DMS 273 treated with DMSO at 0.1 percent for 48 hours (cell line): Measurements from ENCODE around the gene MAST1.
"Not testable (repeated sequence)": the region's sequence is repeated elsewhere in the genome, so short reads cannot be mapped to it uniquely, and the experiment has no call there.

Experiments used
- DNase-seq: peaks from one replicate; lab custom pipeline; 2025; lab: John Stamatoyannopoulos, UW

The MAST1 gene

DNA sequence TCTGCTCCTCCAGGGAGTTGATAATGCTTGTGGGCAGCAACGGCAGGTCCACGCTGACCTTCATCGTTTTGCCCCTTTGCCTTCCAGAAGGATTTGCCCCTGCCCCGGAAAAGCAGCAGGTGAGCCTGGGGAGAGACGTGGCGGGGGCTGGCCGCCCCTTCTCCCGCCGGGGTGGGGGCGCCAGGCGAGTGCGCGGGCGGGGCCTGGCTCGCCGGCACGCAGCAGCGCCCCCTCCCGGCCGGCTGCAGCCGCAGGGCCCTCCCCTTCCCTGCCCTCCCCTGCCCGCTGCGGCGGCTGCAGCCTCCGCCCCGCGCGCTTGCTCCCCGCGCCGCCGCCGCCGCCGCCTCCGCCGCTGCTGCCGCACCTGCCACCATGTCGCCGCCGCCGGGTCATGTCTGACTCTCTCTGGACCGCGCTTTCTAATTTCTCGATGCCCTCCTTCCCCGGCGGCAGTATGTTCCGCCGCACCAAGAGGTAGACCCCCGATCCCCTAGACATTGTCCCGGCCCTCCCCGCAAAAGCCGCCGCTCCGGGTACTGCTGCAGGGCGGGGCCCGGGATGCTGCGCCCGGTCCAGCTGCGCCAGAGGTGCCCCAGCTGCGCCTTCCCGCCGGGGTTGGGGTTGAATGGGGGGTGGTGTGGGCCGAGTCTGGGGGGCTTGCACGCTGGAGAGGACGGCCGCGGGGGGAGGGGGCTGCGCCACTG is at the start of gene MAST1:
Gene MAST1, plus strand, starts transcription at position 334 of the 704 bp plus-strand sequence. Its CDS starts 58 bp downstream, at position 392.
- no peak for DNase-seq

DNA sequence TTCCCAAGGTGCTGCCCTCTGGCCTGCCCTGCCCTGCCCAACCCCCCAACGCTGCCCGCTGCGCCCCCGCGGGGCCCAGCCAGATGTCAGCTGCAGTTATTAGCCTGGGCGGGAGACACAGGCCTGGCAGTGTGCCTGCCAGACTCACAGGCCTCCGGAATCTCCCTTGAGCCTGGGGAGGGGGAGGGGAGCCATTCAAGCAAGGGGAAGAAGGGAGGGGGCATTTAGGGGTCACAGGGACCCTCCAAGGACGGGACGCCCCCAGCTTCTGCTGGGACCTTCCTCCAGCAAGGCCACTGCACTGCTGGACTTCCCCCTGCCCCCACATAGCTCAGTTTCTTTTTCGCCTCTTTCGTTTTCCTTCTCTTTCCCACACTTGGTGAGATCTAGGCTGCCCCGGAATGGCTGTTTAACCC is 49.6 kb upstream of the MAST1 start:
- peak; percentile 75 for DNase-seq

DNA sequence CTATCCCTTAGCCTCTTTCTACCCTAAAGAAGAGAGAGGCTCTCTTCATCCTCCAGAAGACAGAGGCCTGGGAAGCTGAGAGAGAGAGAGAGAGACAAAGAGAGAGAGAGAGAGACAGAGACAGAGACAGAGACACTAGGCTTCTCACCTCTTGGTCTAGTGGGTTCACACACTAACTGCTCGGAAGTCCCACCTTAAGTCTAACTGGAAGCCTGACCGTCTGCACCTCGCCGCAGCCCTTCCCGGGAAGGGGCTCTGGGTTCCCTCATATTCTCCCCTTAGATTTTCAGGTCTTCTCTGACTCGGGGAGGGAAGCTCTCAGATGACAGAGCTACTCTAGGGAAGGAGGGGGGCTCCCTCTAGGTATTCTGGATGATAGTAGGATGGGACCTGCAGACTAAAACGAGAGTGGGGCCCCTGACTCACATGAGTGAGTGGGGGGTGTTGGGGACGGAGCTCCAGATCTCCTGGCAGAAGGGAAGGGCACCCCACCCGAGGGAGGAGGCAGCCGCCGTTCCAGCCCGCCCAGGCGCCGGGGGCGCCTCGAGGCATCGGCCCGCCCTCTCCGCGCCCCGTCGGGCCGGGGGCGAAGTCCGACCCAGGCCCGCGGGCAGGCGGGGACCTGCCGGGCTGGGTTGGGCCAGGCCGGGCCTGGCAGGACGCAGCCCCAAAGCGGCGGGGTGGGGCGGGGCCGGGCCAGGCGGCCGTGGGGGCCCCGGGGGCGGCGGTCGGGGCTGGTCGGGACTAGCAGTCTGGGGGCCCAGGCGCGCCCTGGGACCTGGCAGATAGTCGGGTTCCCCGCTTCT is 49.0 kb upstream of the MAST1 start:
- DNase-seq = no peak

GRCh38 chr19:12789904-12790619 is 48.3 kb upstream of the MAST1 start:
- peak; percentile 92 for DNase-seq

DNA sequence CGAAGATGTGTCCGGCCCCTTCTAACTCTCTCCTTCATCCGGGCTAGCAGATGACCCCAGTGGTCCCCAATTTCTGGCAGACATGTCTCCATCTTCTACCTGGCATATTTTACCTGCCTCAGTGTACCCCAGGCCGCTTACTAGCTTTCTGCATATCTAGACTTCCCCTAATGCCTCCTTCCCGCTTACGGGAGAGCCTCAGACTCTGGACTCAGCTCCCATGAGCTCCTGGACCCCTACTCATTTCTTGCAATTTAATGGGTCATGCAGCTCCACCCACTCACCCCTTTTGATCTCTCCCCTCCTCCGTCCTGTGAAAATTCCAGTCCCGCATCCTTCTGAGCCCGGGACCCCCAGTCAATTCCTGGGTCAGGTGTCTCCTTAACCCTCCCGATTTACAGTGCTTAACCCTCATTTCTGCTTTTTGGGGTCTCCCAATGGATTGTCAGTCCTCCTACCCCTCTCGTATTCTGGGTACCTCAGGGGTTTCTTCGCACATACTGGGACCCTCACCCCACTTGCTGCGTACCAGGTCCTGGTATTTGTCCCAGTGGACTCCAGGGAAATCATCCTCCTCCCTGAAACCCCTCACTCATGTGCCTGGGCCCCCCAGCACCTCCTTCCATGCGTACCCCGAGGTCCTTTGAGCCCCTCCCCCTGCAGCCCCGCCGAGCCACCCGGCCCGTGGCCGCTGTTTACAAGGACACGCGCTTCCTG is 47.5 kb upstream of the MAST1 start:
- no peak for DNase-seq

DNA sequence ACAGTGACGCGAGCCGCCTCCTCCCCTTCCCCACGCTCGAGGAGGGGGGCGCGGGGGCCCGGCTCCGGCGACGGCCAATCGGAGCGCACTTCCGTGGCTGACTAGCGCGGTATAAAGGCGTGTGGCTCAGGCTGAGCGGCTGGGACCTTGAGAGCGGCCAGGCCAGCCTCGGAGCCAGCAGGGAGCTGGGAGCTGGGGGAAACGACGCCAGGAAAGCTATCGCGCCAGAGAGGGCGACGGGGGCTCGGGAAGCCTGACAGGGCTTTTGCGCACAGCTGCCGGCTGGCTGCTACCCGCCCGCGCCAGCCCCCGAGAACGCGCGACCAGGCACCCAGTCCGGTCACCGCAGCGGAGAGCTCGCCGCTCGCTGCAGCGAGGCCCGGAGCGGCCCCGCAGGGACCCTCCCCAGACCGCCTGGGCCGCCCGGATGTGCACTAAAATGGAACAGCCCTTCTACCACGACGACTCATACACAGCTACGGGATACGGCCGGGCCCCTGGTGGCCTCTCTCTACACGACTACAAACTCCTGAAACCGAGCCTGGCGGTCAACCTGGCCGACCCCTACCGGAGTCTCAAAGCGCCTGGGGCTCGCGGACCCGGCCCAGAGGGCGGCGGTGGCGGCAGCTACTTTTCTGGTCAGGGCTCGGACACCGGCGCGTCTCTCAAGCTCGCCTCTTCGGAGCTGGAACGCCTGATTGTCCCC is 46.8 kb upstream of the MAST1 start, which contains the start of gene JUNB:
Gene JUNB, plus strand, starts transcription at position 142 of the 706 bp plus-strand sequence. Its CDS starts 286 bp downstream, at position 428.
- DNase-seq = peak; percentile 86

GRCh38 chr19:12792051-12792852 is 46.1 kb upstream of the MAST1 start:
- DNase-seq = no peak

GRCh38 chr19:12792853-12793289 is 45.4 kb upstream of the MAST1 start:
- no peak for DNase-seq

GRCh38 chr19:12793290-12794195 is 44.8 kb upstream of the MAST1 start:
- peak; percentile 78 for DNase-seq

GRCh38 chr19:12794196-12794941 is 43.9 kb upstream of the MAST1 start:
- DNase-seq = no peak

- no peak for DNase-seq
Measured at GRCh38 chr19:12794971-12795381, 43.3 kb upstream of the MAST1 start.

GRCh38 chr19:12796146-12797071 is 41.9 kb upstream of the MAST1 start:
- DNase-seq = peak; percentile 61

- no peak for DNase-seq
Measured at GRCh38 chr19:12797141-12797587, 41.2 kb upstream of the MAST1 start.

DNA sequence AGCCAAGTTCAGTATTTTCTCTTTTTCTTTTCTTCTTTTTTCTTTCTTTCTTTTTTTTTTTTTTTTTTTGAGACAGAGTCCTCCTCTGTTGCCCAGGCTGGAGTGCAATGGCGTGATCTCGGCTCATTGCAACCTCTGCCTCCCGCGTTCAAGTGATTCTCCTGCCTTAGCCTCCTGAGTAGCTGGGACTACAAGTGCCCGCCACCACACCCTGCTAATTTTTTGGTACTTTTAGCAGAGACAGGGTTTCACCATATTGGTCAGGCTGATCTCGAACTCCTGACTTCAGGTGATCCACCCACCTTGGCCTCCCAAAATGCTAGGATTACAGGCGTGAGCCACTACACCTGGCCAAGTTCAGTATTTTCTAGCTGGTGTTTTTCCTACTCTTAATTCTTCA is 40.7 kb upstream of the MAST1 start:
- DNase-seq = not testable (repeated sequence)

DNA sequence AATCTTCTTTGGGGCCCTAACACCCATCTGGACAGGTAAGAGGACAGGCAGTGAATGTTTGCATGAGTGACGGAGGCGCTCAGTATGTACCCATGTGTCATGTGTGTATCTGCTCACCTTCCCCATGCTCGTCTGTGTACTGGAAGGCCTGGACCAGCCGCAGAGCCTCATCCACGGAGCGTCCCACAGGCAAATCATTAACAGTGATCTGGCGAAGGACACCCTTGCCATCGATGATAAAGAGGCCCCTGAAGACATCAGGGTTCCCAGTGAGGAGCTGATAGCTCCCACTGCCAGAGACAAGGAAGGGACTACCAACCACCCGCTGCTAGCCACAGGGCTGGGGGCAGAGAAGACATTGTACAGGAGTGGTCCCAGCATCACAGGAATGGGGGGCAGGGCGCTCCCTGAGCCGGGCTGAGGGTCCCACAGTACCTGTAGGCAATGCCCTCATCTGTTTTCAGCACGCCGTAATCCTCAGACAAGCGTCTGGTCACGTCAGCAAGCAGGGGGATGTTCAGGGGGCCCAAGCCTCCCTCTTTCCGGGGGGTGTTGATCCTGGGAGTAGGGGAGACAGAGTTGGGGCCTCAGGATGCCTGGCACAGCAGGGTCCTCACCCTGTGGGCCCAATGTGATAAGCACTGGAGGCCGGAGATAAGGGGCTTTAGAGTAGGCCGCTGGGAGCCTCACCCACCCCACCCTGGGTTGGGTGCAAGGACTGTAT is 38.4 kb upstream of the MAST1 start:
- DNase-seq = no peak

- DNase-seq = no peak
Measured at GRCh38 chr19:12800466-12800770, 37.9 kb upstream of the MAST1 start.
